Measurements from ENCODE around the gene LIN28B.

DNA sequence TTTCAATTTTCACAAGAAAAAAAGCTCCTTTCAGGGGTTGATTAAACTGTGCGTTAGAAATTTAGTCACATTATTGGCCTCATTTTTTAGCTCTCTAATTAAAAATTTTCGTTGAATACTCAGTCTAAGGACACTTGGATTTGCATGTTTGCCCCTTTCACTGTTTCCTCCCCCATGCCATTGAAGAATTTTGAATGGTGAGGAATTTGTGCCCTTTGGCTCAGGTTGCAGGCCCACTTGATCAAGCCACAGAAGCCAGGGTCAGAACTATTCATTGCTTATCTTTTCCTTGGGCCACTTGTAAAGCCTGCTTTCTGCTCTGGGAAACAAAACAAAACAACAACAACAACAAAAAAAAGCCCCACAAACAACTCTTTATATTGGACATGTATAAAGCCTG, 12.2 kb downstream of the LIN28B start:
- no peak for TF ChIP-seq REST (IDR thresholded peaks at IDR 0.05; ENCODE audit: borderline replicate concordance)
- TF ChIP-seq, protein P1, sequence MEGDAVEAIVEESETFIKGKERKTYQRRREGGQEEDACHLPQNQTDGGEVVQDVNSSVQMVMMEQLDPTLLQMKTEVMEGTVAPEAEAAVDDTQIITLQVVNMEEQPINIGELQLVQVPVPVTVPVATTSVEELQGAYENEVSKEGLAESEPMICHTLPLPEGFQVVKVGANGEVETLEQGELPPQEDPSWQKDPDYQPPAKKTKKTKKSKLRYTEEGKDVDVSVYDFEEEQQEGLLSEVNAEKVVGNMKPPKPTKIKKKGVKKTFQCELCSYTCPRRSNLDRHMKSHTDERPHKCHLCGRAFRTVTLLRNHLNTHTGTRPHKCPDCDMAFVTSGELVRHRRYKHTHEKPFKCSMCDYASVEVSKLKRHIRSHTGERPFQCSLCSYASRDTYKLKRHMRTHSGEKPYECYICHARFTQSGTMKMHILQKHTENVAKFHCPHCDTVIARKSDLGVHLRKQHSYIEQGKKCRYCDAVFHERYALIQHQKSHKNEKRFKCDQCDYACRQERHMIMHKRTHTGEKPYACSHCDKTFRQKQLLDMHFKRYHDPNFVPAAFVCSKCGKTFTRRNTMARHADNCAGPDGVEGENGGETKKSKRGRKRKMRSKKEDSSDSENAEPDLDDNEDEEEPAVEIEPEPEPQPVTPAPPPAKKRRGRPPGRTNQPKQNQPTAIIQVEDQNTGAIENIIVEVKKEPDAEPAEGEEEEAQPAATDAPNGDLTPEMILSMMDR (IDR thresholded peaks at IDR 0.05; ENCODE audit: poor library complexity, severe bottlenecking), result no peak
- TF ChIP-seq EZH2 (IDR thresholded peaks at IDR 0.05; ENCODE audit: borderline replicate concordance, insufficient read depth, low read length, poor library complexity, severe bottlenecking), result no peak
- TF ChIP-seq POLR2AphosphoS5 (IDR thresholded peaks at IDR 0.05), result no peak
- no peak for TF ChIP-seq TAF1 (IDR thresholded peaks at IDR 0.05; ENCODE audit: low read depth)
- TF ChIP-seq EP300 (conservative IDR thresholded peaks at IDR 0.05; ENCODE audit: poor library complexity, severe bottlenecking), result no peak
- TF ChIP-seq RAD21 (conservative IDR thresholded peaks at IDR 0.05), result no peak

Data from neural cell (in vitro differentiated cells).